22Rv1 (cell line): ENCODE data around the gene ACVR2A.

Experiments used
- H3K27ac ChIP-seq: fragments of 450-650 bp; 2 replicates; pipeline ENCODE4 v1.5.1; 2017
- ZFX ChIP-seq: fragments of 450-650 bp; IDR thresholded peaks from 2 replicates; pipeline ENCODE4 v1.6.1; 2017; ENCODE audit warnings: antibody characterized with exemption, borderline replicate concordance
- TF ChIP-seq, protein P1 (sequence below): fragments of 450-650 bp; IDR thresholded peaks from 2 replicates; pipeline ENCODE4 v1.5.1; 2017; ENCODE audit warnings: mild to moderate bottlenecking

The ACVR2A gene

DNA sequence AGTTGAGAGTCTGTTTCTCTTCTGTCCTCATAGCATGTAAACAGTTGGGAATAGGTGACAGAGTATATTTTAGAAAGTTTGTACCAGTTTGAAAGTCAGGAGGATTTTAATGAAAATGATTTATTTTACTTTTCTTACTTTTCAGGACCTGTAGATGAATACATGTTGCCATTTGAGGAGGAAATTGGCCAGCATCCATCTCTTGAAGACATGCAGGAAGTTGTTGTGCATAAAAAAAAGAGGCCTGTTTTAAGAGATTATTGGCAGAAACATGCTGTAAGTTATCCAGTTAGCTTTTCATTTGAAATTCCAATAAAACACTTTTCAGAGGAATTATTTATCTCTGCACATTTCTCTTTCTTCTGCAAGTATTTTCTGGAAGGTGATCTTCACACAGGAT lies 81.1 kb downstream of the ACVR2A start:
- no peak for TF ChIP-seq ZFX
- TF ChIP-seq, protein P1, sequence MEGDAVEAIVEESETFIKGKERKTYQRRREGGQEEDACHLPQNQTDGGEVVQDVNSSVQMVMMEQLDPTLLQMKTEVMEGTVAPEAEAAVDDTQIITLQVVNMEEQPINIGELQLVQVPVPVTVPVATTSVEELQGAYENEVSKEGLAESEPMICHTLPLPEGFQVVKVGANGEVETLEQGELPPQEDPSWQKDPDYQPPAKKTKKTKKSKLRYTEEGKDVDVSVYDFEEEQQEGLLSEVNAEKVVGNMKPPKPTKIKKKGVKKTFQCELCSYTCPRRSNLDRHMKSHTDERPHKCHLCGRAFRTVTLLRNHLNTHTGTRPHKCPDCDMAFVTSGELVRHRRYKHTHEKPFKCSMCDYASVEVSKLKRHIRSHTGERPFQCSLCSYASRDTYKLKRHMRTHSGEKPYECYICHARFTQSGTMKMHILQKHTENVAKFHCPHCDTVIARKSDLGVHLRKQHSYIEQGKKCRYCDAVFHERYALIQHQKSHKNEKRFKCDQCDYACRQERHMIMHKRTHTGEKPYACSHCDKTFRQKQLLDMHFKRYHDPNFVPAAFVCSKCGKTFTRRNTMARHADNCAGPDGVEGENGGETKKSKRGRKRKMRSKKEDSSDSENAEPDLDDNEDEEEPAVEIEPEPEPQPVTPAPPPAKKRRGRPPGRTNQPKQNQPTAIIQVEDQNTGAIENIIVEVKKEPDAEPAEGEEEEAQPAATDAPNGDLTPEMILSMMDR = no peak
- H3K27ac ChIP-seq = no peak overlapping the region

DNA sequence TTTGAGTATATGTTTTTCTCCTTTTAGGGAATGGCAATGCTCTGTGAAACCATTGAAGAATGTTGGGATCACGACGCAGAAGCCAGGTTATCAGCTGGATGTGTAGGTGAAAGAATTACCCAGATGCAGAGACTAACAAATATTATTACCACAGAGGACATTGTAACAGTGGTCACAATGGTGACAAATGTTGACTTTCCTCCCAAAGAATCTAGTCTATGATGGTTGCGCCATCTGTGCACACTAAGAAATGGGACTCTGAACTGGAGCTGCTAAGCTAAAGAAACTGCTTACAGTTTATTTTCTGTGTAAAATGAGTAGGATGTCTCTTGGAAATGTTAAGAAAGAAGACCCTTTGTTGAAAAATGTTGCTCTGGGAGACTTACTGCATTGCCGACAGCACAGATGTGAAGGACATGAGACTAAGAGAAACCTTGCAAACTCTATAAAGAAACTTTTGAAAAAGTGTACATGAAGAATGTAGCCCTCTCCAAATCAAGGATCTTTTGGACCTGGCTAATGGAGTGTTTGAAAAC lies 82.3 kb downstream of the ACVR2A start:
- no peak for TF ChIP-seq ZFX
- TF ChIP-seq, protein P1 = no peak
- H3K27ac ChIP-seq = no peak overlapping the region

DNA sequence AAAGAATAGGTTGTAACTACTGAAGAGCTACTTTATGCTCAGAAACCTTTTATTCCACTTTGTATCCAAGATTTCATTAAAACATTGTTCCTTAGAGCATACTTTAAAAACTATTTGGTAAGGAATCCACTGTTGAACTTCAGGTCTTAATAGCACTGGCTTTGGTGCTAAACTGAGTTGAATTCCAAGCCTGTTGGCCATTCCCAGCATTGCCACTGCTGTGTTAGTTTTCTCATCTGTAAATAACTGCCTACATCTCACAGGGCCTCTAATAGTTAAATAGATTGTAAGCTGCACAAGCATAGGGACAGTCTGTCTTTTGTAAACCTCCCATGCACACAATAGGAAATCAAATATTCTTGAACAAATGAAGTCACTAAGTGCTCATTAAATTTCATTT lies 89.1 kb downstream of the ACVR2A start:
- TF ChIP-seq, protein P1 = no peak
- TF ChIP-seq ZFX = no peak
- no peak overlapping the region for H3K27ac ChIP-seq

DNA sequence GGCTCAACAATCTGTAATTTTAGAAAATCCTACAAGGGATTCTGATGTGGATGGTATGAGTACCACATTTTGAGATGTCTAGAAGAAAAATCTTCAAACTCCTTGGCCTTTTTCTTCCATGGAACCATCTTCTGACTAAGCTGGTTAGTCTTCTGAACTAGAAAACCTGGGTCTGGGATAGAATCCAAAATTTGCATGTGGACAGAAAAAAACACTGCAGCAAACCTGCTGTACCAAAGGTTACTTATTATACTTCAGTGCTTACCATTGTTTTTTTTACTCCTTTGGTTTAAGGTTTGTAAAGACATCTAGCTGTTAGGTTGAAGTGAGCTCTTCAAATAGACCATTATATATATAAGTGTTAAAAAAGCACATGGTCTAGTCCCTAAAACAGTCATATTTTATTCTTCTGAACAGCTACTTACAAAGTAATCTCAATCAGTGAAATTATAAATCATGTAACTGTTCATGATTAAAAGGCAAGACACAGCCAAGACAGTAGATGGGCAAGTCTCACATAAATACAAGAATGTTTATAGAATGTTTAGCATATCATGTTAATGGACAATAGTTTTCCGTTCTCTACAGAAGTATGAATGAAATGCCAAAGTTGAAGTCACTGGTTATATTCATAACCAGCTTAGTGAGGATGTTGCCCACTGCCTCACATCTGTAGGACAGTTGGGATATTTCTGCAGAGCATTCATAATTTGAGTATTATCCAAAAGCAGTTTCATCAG lies 90.2 kb downstream of the ACVR2A start:
- H3K27ac ChIP-seq = no peak overlapping the region
- TF ChIP-seq, protein P1 = no peak
- TF ChIP-seq ZFX = no peak

DNA sequence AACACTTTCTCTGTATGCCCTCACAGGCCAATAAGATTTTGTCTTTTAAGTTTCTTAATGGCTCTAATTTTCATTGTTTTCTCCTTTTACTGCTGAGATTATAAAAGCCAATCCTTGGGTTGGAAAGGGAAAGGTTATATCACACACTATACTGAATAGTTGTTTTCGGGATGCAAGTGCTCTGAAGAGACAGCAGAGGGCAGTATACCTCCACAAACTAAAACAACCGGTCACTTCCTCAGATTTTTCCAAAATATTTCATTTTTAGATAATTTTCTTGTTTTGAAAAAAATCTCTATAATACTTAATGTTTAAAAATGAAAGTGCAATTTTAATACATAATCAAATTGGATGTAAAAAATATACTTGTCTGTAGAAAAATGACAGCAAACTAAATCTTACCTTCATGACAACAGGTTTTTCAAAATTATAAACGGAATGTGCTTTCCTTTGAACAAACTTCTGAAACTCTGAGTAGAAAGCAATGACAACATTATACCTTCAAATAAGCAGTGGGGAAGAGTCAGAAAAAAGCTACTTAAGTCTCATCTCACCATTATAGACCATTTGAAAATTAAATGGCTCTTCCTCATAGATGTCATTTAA lies 93.0 kb downstream of the ACVR2A start:
- TF ChIP-seq, protein P1 = peak; percentile 72
- no peak for TF ChIP-seq ZFX
- no peak overlapping the region for H3K27ac ChIP-seq

DNA sequence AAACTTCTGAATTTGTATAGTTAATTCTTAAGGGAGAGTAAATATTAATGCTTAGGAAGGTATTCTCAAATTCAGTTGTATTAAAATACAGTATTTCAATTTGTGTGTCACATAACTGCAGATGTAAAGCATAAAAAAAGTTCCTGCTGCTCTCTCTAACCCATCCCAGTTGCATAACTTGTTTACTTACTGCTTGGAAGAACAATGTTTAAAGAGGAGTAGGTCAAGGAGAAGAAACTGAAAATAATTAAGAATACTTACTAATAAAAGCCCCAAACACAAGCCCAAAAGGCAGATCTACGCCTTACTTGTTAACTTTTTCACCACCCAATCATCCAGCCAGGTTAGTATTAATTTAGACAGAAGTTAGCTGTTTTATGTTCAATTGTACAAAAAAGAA lies 94.5 kb downstream of the ACVR2A start:
- no peak for TF ChIP-seq ZFX
- TF ChIP-seq, protein P1 = no peak
- H3K27ac ChIP-seq = no peak overlapping the region

DNA sequence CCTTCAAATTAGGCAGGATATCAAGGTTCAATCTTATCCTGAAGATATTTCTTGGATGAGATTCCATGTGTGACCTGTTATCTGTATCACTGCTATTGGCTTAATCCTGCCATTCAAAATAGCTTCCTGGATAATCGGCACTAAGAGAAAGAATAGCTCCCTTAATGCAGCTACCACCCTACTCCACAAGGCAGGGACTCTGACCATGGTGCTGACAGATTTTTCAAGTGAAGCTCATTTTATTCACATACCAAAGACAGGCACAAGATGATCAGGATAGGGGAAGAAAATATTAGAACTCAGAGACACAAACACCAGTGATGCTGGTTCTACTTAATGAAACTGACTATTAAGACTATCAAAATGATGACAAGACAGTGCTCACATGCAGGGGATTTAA lies 100.8 kb downstream of the ACVR2A start:
- TF ChIP-seq, protein P1 = no peak
- no peak for TF ChIP-seq ZFX

More for the DNA sequence above, 100.8 kb downstream of the ACVR2A start:
- no peak overlapping the region for H3K27ac ChIP-seq
